Body of pancreas (tissue), 4 donors: ENCODE measurements around the gene PEX11B. TPM values are rescaled to one million over a fixed set of nuclear protein-coding genes. Genes with fewer than 3 reads are reported as not detected.

Source experiments
- ATAC-seq: fragments of 150-250 bp; one replicate; pipeline ENCODE4 v1.9.1; 2016
- DNase-seq, 4 donors: peaks; one replicate each; pipeline ENCODE4 v3.0.0-alpha.2; 2019
- H3K27ac ChIP-seq, 4 donors: fragments of 200-600 bp; sonication (generic); 1 replicate in 3 of 4; 2 replicates in 1 of 4; pipeline versions ENCODE4 v1.5.1 to v1.6.1; 2016 to 2019; ENCODE audit warnings: mild to moderate bottlenecking in 1 of 4, mixed read lengths in 1 of 4, moderate library complexity in 1 of 4
- H3K27me3 ChIP-seq, 2 donors: fragments of 200-600 bp; sonication (generic); one replicate each; pipeline ENCODE4 v1.6.0; 2016; ENCODE audit warnings: mild to moderate bottlenecking in 1 of 2
- H3K36me3 ChIP-seq, 2 donors: fragments of 200-600 bp; sonication (generic); replicated peaks in 1 of 2; 2 replicates each; pipeline ENCODE4 v1.5.1; 2016; ENCODE audit warnings: low read depth in 2 of 2; ENCODE audit not compliant: insufficient read depth in 1 of 2
- H3K4me1 ChIP-seq: fragments of 200-600 bp; sonication (generic); one replicate; pipeline ENCODE4 v1.6.0; 2016
- H3K4me3 ChIP-seq, 2 donors: fragments of 200-600 bp; sonication (generic); 1 replicate in 1 of 2; 2 replicates in 1 of 2; pipeline ENCODE4 v1.5.1; 2016 to 2019
- H3K9me3 ChIP-seq, 3 donors: fragments of 200-600 bp; sonication (generic); 1 replicate in 2 of 3; 2 replicates in 1 of 3; pipeline ENCODE4 v1.5.1; 2016
- CTCF ChIP-seq, 7 experiments: fragments of 450-650 bp in 4 of 7; fragments of 200-600 bp in 3 of 7; sonication (generic) in 3 of 7; IDR thresholded peaks; one replicate each; pipeline ENCODE4 v1.5.1; 2016 to 2019; ENCODE audit warnings: antibody characterized with exemption in 7 of 7
- POLR2A ChIP-seq, 3 donors: fragments of 450-650 bp; IDR thresholded peaks; one replicate each; pipeline ENCODE4 v1.6.1; 2016; ENCODE audit warnings: antibody characterized with exemption in 3 of 3, mild to moderate bottlenecking in 2 of 3
- WGBS, 2 donors: methylation state at CpG; one replicate each; pipeline ENCODE4 v1.1.5; 2017; 5-methylcytosine and 5-hydroxymethylcytosine counted together
- intact Hi-C: fragments of 100-400 bp; cut with DNase I; formaldehyde crosslinking; loops from one replicate; pipeline ENCODE4 v1.15.1; 2023
- total RNA-seq, 2 donors: library from RNA; depleted of rRNA; stranded (reverse); fragments of >200 nt; gene quantifications; one replicate each; pipeline ENCODE4 v1.1.0, GENCODE V29; 2016

PEX11B gene
- total RNA-seq, 2 donors from 2014 or later, result 10.5 to 11.4 TPM

GRCh38 chr1:145874646-145875045 lies 43.9 kb downstream of the PEX11B start:
- Histone ChIP-seq H3K9me3 (no peaks in the 10 kb centered on the region), H3K27me3 (no peaks in the 10 kb centered on the region), H3K27ac (no peak overlapping the region), H3K36me3 (no peaks in the 10 kb centered on the region), H3K4me1 (no peaks in the 10 kb centered on the region), H3K4me3 (no peak overlapping the region)
- no peak for ATAC-seq
- intact Hi-C loops, result no loop called here
- 85 to 94% methylated on average over 8 to 12 of the region's 12 CpGs for WGBS, 2 donors
- DNase-seq, result no peak
- no peak for TF ChIP-seq CTCF (IDR thresholded peaks at IDR 0.05)
- no peak for TF ChIP-seq POLR2A (IDR thresholded peaks at IDR 0.05)

- intact Hi-C loops, result no loop called here
- WGBS, 2 donors, result 48 to 67% methylated on average over 44 to 47 of the region's 47 CpGs
Observed at GRCh38 chr1:145871994-145872924, 46.3 kb downstream of the PEX11B start.

GRCh38 chr1:145868232-145868631 lies 50.3 kb downstream of the PEX11B start:
- no peak for ATAC-seq
- Histone ChIP-seq H3K4me1 (no peaks in the 10 kb centered on the region), H3K27ac (no peak overlapping the region), H3K9me3 (no peaks in the 10 kb centered on the region), H3K36me3 (no peaks in the 10 kb centered on the region), H3K27me3 (no peaks in the 10 kb centered on the region), H3K4me3 (no peak overlapping the region)
- WGBS, 2 donors, result 52 to 70% methylated on average over 4 of the region's 4 CpGs
- intact Hi-C loops, result no loop called here
- no peak for DNase-seq
- TF ChIP-seq CTCF (IDR thresholded peaks at IDR 0.05) (no peak), POLR2A (IDR thresholded peaks at IDR 0.05) (no peak)

More at GRCh38 chr1:145871994-145872924, 46.3 kb downstream of the PEX11B start:
- Histone ChIP-seq H3K27me3 (no peaks in the 10 kb centered on the region), H3K9me3 (no peaks in the 10 kb centered on the region), H3K36me3 (no peaks in the 10 kb centered on the region), H3K4me3 (no peak overlapping the region), H3K27ac (peak overlapping the region in 2 of 4 donors; percentile 24 to 47), H3K4me1 (no peaks in the 10 kb centered on the region)
- DNase-seq, result peak in 3 of 4 donors; percentile 22 to 43 (median 42)
- peak; percentile 33 for ATAC-seq
- TF ChIP-seq POLR2A (IDR thresholded peaks at IDR 0.05), result no peak
- TF ChIP-seq CTCF (IDR thresholded peaks at IDR 0.05), result no peak

- WGBS, 2 donors, result 68 to 77% methylated on average over 5 of the region's 5 CpGs
- Histone ChIP-seq H3K27ac (no peak overlapping the region), H3K4me1 (peaks cover 13% of the 10 kb centered on the region), H3K27me3 (no peaks in the 10 kb centered on the region), H3K4me3 (no peak overlapping the region), H3K36me3 (no peaks in the 10 kb centered on the region), H3K9me3 (no peaks in the 10 kb centered on the region)
- no peak for ATAC-seq
- TF ChIP-seq POLR2A (IDR thresholded peaks at IDR 0.05) (no peak), CTCF (IDR thresholded peaks at IDR 0.05) (no peak)
- intact Hi-C loops, result no loop called here
- no peak for DNase-seq
Observed at GRCh38 chr1:145863282-145864018, 55.1 kb downstream of the PEX11B start.

Other genes with a start within 250 kb of the PEX11B start
- 10 to 100 TPM in 1 of 2 donors, 1 to 10 TPM in 1; 7.8 to 24.7 TPM for gene PDZK1, start 211.3 kb downstream of the PEX11B start, total RNA-seq
- not detected for gene CD160, start 199.2 kb downstream of the PEX11B start, total RNA-seq
- gene RNF115, start 94.6 kb downstream of the PEX11B start, total RNA-seq, result 10 to 100 TPM; 12.7 to 13.2 TPM
- gene POLR3C, start 94.5 kb downstream of the PEX11B start, total RNA-seq, result 10 to 100 TPM; 15.6 to 31.6 TPM
- 1 to 10 TPM in 1 of 2 donors, not detected in 1; 1.6 TPM for gene NUDT17, start 73.1 kb downstream of the PEX11B start, total RNA-seq
- 10 to 100 TPM; 14.2 to 17.6 TPM for gene PIAS3, start 59.6 kb downstream of the PEX11B start, total RNA-seq
- 1 to 10 TPM in 1 of 2 donors, under 1 TPM in 1; 0.26 to 1.3 TPM for gene ANKRD35, start 32.9 kb downstream of the PEX11B start, total RNA-seq
- 1 to 10 TPM; 4.0 to 5.7 TPM for gene ITGA10, start 8.7 kb downstream of the PEX11B start, total RNA-seq
- 10 to 100 TPM; 47.2 to 70.2 TPM for gene RBM8A, start 8.8 kb upstream of the PEX11B start, total RNA-seq
- 10 to 100 TPM in 1 of 2 donors, 1 to 10 TPM in 1; 8.3 to 16.5 TPM for gene LIX1L, start 39.3 kb upstream of the PEX11B start, total RNA-seq
- gene ANKRD34A, start 45.9 kb upstream of the PEX11B start, total RNA-seq, result under 1 TPM in 1 of 2 donors, not detected in 1; 0.66 TPM
- 1 to 10 TPM; 7.8 to 8.6 TPM for gene POLR3GL, start 46.0 kb upstream of the PEX11B start, total RNA-seq
- gene TXNIP, start 77.9 kb upstream of the PEX11B start, total RNA-seq, result 100 to 1,000 TPM; 414 to 820 TPM
- gene HJV, start 103.0 kb upstream of the PEX11B start, total RNA-seq, result not detected
- gene NBPF10, start 226.1 kb upstream of the PEX11B start, total RNA-seq, result 1 to 10 TPM in 1 of 2 donors, under 1 TPM in 1; 0.33 to 2.6 TPM